NCI-H146 treated with DMSO at 0.1 percent for 48 hours (cell line): ENCODE data around the gene DAPK3.
A peak's percentile ranks its signal among the peaks of the same experiment; 100 is the strongest.
"Not testable (repeated sequence)": the region's sequence is repeated elsewhere in the genome, so short reads cannot be mapped to it uniquely, and the experiment has no call there.

Experiments used
- DNase-seq: peaks from one replicate; lab custom pipeline; 2025; ENCODE audit not compliant: unreplicated experiment; lab: John Stamatoyannopoulos, UW

The DAPK3 gene

DNA sequence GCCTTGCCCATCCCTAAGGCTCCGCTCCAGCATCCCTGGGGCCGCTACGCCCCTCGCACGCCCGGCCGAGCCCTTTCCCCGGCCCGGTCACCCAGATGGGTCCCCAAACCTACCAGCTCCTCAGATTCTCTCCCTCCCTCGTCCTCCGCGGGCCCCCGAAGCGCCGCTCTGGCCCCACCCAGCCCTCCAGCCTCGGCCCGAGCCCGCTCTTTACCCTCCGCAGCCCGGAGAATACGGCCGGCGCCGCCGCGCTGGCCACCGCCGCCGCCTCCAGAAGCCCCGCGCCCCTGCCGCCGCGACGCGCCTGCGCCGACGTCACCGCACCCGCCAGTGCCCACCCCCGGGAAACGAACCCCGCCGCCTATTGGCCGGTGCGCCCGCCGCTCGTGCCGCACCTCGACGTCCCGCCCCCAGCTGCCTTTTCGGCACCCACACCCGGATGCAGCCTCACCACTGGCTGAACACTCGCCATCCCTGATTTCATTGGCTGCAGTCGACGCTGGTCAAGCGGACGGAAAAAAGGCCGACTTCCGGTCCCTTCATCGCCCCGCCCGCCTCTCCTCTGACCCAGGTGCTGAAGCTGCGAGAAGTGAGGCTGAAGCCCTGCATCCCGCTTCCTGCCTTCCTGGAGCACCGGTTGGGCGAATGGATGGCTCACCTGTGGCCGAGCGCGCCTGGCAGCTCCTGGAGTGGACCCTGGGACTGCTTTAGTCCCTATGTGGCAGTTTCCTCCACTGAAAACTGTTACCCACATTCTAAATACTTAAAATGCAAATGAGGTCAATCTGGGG is at the start of gene DAPK3:
Gene DAPK3, minus strand, starts transcription at position 292 of the 791 bp plus-strand sequence. CDS start 1,364 bp downstream, outside the sequence.
- DNase-seq, result peak; percentile 91

DNA sequence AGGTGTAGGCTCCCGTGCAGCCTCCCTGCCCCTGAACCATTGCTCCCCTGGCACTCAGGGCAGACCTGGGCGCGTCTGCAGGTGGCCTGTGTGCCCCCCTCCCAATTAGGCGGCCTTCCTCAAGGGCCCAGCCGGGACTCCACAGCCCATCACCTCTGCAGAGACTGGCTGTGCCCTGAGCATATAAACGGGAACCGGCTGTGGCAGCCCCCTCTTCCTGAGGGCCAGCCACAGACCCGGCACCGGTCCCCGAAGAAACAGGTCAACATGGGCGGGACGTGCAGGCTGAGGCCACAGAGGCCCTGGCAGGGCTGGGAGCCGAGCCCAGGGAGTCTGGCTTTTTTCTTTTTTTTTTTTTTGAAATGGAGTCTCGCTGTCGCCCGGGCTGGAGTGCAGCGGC is 48.7 kb upstream of the DAPK3 start:
- no peak for DNase-seq

DNA sequence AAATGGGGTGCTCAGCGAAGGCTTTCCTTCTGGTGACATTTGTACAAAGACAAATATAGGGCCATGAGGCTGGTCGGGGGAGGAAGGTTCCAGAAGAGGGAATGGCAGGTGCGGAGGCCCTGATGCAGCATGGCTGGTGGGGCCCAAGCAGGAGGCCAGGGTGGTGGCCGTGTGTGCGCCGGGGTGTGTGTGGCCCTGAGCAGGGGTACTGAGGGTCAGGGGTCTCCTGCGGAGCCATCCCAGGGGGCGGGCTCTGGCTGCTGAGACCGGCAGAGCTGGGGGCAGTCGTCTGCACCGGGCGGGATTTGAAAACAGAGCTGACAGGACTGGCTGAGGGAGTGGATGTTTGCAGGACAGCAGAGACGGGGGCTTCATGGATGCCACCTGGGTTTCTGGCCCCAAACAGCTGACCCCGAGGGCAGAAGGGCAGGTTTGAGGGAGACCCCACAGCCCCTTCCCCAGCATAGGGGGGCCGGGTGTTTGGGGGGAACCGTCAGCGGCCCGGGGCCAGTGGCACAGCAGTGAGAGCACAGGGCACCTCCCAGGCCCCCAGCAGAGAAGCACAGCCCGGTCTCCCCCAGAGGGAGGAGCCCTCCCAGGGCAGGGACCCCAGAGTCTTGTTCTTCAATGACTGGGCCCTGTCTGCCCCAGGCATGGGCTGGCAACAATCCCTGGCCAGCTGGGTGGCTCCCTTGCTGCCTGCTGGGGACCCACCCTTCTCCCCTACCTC is 48.0 kb upstream of the DAPK3 start:
- no peak for DNase-seq

DNA sequence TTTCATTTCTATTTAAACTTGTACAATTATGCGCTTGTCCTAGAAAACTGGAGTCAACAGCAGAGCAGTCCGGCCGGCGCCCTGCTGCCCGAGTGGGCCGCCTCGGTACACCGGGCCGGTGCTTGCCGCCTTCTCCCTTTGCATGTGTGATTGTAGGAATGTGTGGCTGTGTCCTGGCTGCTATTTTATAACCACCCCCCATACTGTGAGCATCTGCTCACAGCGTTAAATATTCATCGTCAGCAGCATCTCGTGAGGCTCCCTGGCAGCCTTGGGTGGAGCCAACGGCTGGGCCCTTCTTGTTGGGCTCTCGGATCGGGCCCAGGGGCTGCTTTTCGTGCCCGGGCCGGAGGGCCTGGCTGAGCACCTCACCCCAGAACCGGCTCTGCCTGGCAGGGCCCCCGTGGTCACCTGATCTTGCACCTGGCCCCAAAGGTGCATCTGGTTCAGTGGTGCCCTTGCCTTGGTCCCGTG is 47.3 kb upstream of the DAPK3 start:
- no peak for DNase-seq

DNA sequence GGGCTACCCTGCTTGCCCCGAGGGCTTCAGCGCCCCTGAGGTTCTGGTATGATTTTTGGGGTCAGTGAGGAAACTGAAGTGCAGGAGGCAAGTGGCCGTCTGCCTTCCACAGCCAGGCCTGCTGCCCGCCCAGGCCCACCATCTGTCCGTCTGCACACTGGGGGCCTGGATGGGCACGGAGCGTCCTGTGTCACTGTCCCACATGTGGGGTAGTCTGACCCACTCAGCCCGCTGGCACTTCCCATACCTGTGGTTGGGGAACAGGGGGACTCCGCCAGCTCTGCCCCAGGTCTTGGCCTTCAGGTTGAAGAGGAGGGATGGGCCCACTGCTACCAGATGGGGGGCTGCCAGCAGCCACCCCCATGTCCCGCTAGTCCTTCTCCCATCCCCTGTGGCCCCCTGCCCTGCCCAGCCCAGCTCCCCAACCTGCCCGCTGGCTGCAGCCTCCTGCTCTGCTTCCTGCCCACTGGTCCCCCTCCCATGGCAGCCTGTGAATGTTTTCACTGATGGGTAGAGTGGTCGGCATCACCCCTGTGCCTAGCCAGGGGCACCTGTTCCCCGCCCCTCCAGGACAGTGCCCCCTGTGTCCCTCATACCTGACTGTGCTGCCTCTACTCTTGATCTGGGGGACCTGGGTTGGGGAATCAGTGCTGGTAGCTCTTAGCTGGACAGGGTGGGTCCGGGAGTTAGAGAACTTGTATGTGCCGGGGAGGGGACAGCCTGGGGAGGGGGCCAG is 46.2 kb upstream of the DAPK3 start:
- DNase-seq, result no peak

DNA sequence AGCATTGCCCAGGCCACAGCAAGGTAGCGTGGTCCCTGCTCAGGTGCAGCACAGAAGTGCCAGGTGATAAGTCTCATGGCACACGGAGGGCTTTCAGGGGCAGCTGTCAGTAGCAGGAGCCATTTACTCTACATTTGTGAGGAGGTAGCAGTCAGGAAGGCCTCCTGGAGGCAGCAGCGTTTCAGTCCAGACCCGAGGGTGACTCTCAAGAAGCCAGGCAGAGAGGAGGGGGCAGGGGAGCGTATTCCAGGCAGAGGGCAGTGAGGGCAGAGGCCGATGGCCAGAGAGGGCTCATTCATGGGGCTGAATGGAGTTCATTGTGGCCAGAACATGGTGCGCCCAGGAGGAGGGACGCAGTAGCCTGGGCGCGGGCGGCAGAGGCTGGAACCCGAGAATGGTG is 45.6 kb upstream of the DAPK3 start:
- no peak for DNase-seq

DNA sequence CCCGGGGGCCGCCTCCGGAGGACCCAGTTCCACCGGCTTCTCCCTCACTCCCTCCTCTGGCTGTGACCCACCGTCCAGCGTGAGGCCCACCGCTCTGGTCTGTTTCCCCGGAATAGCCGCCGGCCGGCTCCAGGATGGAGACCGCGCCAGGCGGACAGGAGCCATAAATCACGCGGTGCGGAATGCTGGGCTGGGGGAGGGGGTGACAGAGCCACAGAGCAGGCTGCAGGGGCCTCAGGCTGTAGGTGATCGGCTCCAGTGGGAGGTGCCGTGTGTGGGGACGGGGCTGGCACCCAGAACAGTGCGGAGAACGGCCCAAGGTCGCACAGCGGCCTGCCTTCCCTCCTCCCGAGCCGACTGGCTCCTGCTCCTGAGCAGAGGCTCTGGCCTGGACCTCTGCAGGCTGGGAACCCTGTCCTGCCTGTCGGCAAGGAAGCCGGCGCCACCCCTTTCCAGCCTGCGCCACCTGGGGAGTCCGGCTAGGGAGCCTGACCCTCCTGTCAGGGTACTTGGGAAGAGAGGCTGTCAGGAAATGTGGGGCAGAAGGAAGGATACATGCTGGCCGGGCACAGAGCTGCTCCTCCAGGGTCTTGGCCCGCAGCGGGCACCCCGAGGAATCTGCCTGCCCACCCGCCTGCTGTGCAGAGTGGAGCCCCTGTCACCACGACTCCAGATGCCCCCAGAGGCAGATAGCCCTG is 45.0 kb upstream of the DAPK3 start:
- DNase-seq, result no peak

DNA sequence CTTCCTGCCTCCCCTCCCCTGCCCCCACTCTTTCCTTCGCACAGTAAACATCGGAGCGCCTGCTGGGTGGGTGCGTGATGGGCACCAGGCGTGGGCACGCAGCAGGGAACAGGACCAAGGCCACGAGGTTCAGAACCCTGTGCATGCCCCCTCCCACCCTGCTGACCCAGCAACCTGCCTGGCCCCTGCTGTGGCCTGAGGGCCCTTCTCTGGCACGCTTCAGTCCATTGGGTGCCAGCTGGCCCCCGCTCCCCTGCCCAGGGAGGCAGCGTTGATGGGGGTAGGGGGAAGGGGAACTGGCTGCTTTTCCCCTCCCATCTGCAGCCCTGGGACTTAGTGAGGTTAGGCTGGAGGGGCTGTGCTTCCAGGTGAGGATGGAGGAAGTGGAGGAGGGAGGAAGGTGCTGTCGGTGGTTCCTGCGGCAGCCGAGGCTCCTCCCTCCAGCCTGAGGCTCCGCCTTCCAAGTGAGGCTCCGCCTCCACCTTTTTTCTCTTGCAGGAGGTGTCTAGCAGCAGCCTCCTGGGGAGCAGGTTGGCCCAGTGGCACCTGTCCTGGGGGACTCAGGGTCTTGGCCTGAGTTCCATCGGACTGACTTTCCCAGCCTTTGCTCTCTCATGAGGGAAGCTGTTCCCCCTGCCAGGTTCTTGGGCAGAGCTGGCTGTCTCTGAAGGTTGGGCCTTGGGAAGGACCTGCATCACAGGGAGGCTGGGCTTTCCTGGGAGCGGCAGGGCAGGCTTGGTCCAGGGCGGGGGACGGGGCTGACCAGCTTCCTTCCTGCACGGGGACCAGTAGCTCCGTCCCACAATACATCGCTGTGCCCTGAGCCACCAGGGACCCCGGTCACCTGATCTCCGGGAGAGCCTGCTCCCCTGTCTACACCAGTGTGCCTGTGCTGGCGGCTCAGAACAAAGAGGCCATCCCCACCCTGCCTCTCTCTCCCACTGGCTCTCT is 43.9 kb upstream of the DAPK3 start:
- no peak for DNase-seq

DNA sequence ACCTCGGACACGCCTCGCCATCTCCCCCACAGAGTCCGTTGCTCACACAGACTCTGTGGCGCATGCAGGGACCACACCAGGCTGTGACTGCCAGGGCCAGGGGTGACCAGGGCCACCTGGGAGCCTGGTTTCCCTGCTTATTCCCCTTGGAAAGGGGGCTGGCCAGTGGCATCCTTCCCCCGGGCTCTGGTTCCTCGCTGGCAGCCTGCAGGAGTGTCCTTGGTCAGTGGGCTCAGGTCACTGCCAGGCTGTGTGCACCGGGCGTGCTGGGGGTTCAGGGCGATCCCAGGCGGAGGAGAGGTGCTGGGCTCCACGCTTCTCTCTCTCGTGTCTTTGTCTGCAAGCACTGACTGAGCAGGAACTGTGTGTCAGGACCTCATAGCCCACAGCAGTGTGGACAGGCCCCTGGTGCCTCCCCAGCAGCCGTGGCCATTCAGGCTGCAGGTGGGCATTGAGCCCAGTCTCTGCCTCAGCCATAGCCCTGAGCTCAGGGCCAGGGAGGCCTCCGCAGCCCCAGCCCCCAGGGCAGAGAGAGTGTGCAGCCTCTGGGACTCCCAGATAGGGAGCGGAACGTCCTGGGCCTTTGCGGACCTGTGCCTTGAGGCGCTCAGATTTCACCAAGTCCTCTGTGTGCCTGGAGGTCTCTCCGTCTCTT is 43.1 kb upstream of the DAPK3 start:
- DNase-seq, result no peak

DNA sequence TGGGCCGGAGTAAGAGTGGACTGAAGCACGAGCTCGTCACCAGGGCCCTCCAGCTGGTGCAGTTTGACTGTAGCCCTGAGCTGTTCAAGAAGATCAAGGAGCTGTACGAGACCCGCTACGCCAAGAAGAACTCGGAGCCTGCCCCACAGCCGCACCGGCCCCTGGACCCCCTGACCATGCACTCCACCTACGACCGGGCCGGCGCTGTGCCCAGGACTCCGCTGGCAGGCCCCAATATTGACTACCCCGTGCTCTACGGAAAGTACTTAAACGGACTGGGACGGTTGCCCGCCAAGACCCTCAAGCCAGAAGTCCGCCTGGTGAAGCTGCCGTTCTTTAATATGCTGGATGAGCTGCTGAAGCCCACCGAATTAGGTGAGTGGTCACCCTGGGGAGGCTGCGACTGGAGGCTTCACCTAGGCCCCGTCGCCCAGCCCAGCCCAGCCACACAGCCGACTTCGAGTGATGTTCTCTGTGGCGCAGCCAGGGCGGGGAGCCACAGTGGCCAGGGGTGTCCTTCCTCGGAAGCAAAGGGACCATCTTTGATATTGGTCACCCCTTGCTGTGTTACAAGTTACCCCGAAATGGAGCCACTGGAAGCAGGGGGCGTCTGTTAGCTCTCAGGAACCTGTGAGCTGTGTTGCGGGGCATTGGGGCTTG is 42.2 kb upstream of the DAPK3 start:
- DNase-seq, result no peak

DNA sequence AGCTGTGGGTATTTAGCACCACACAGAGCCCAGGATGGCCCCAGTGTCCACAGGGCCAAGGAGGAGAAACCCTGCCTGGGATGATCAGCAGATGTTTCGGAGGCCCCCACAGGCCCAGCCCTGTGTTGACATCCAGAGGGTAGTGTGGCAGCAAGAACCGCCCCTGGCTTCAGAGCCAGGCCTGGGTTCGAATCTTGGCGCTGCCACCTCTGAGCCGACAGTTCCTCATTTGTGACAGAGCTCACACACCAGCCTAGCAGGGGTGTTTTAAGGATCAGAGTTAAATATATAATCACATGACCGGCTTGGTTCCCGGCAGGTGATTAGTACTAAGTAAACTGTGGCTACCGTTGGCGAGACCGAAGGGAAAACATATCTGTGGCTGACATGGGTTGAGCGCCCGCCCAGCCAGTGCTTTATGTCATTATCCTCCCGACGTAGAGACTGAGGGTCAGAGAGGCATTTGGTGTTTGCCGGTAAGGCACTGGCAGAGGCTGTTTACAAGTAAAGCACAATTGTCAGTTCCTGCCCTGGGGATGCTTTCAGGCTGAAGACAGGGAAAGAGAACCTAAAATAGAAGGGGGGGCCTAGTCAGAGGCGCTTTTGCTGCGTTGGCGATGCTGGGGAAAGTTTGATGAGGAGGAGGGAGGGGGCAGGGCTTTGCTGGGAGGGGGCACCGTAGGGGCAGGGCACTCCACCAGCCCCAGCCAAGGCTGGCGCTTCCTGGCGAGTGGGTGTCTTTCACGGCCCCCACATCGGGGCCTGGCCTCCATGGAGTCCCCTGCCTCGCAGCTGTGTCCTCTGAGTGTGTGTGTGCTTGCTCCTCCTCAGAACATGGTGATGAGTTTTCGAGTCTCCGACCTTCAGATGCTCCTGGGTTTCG is 41.4 kb upstream of the DAPK3 start:
- DNase-seq, result peak; percentile 26

DNA sequence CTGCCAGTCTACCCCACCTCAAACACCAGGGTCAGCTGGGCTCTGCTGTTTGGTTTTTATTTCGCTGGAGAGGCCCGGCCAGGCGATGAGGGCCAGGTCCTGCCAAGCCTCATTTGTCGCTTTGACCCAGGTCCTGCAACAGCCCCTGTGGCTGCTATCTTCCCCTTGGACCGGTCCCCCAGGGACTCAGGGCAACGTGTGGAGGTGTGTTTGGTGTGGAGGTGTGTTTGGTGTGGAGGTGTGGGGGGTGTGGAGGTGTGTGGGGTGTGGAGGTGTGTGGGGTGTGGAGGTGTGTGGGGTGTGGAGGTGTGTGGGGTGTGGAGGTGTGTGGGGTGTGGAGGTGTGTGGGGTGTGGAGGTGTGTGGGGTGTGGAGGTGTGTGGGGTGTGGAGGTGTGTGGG is 40.5 kb upstream of the DAPK3 start:
- not testable (repeated sequence) for DNase-seq

DNA sequence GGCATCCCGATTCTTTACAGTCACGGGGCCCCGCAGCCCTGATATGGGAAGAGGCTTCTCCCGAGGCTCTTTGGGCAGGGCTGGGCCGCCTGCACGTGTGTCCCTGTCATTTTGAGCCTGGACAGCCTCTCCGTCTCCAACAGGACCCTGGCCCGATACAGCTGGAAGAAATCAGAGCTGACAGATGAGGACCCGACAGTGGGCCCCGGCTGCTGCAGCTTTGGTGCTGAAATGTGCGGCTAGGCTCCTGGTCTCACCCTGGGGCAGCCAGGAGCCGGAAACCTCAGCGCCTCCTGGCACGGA is 39.9 kb upstream of the DAPK3 start:
- no peak for DNase-seq

DNA sequence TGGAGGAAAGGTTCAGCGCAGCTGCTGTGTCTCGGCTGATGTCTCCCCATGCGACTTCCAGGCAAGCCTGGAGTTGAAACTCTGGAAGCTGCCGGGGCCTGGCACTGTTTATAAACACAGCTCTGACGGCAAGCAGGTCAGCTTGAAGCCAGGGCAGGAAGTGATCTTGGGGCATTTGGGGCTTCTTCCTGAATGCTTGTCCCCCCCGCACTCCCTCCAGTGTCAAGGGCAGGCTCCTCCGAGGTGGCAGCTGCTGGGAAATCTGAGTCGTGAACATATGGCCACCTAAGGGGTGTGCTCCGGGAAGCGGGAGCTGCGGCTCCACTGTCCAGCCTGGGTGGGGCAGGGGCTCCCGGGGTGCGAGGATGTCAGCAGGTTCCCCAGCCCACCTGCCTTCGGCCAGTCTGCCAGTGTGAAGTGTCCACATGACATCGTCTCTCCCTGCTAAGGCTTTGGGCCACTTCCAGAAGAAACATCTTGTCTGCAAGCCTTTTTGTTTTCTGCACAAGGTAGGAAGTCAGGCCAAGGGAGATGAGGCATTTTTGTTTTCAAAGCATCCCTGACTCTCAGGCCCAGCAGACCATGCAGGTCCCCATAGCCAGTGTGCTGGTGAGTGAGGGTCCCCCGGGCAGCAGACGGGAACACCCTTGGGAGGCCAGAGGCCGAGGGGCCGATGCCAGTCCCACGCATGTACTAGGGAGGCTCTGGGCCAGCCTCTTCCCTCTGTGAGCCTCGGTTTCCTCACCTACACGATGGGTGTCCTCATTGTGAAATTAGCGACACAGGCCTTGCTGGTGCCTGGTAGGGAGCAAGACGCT is 39.3 kb upstream of the DAPK3 start:
- DNase-seq, result no peak

DNA sequence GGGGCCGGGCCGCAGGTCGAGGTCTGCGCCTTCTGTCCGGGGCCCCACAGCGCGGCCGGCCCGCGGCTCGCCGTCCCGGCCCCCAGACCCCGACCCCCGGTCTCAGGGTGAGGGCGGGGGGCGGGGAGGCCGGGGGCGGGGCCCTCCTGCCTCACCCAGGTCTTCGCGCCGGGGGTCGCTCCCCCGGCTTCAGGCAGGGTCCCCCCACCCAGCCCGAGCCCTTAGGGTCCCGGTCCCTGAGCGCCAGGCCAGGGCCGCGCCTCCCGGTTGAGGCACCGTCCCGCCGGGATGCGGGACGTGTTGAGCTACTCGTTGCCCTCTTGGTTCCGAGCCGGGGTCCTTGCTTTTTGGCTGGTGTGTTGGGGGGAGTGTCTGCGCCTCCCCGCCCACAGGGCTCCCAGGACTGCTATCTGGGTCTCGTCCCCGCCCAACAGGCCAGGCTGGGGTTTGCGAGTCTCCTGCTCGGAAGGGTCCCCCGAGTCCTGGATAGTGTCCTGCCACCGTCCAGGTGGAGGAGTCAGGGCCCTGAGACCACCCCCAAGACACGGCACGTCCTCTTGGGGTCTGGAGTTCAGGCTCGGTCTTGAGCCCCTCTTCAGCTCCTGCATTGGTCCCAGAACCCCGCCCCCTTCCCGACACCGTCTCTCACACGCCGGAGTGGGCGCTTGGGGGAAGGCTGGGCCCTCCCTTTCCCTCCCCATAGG is 37.1 kb upstream of the DAPK3 start:
- DNase-seq, result no peak

DNA sequence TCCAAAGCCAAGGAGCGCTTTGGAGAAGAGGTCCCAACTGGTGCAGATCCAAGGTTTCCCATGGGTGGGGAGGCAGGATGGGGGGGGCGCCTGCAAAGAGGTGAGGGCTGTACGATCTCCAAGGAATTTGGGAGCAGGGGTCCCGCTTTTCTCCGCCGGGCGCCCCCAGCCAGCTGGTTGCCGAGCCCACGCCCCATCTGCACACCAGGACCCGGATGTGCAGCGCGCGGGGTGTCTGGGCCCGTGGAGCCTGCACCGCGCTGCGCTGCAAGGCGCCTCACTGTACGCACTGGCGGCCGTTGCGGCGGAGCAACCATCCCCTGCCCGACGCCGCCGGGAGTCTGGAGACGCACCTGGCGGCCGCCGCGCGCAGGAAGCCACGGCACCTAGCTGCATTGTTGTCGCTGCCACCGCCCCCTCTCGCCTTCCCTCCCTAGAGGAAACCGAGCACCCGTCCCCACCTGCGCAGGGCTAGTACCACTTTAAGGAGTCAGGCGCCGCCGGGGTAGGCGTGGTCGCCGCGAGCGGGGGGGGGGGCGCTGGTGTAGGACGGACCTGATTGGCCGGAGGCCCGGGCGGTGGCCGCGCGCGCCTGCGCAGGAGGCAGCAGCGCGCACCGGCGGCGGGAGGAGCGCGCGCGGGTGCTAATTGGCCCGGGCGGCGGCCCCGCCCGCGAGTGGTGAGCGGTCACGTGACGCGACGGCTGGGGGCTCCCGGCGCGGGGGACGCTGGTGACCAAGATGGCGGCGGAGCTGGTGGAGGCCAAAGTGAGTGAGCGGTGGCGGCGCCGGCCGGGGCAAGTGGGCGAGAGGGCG is 36.3 kb upstream of the DAPK3 start, which contains the start of gene PIAS4:
Gene PIAS4, plus strand, starts transcription at position 716 of the 815 bp plus-strand sequence. Its CDS starts 25 bp downstream, at position 741.
- peak; percentile 88 for DNase-seq
